ENCODE data around the gene MTA1. TPM values are rescaled to one million over a fixed set of nuclear protein-coding genes. Genes with fewer than 3 reads are reported as not detected.

Gene MTA1
- total and polyA plus RNA-seq, 4 donors, result 3.7 to 28.1 (median 21.0) TPM

- no peaks in the 10 kb centered on the region for H3K27me3 ChIP-seq (ENCODE audit: control insufficient read depth in 4 of 4, insufficient read depth in 4 of 4, low read length in 3 of 4)
- H3K4me3 ChIP-seq (ENCODE audit: low read depth in 1 of 3, low read length in 3 of 3), result no peak overlapping the region
- no peak overlapping the region for H3K9ac ChIP-seq (ENCODE audit: low read depth in 1 of 2, low read length in 2 of 2)
- no peak for DNase-seq (ENCODE audit: low spot score)
- H3K27ac ChIP-seq (ENCODE audit: low read depth in 1 of 2, low read length in 2 of 2), result no peak overlapping the region
- peaks cover 0 to 4% (median 2%) of the 10 kb centered on the region in 4 donors for H3K36me3 ChIP-seq (ENCODE audit: control insufficient read depth in 4 of 4, insufficient read depth in 3 of 4, low read depth in 1 of 4, low read length in 3 of 4)
- 97% methylated on average over 9 of the region's 9 CpGs for WGBS
- H3K4me1 ChIP-seq (ENCODE audit: control insufficient read depth in 4 of 4, insufficient read depth in 4 of 4, low read length in 3 of 4), result peaks cover 5 to 16% (median 10%) of the 10 kb centered on the region in 4 donors
- no peak for TF ChIP-seq SP1 (IDR thresholded peaks at IDR 0.05)
- TF ChIP-seq YY1 (IDR thresholded peaks at IDR 0.05), result no peak
- no peak for TF ChIP-seq EGR1 (IDR thresholded peaks at IDR 0.05; ENCODE audit: low read depth in 2 of 2)
- no peak for TF ChIP-seq ZBTB33 (IDR thresholded peaks at IDR 0.05)
- TF ChIP-seq REST (IDR thresholded peaks at IDR 0.05), result no peak
- no peak for TF ChIP-seq FOXA1 (IDR thresholded peaks at IDR 0.05)
- TF ChIP-seq RXRA (IDR thresholded peaks at IDR 0.05), result no peak
- TF ChIP-seq MAX (IDR thresholded peaks at IDR 0.05), result no peak
- no peak for TF ChIP-seq HNF4A (conservative IDR thresholded peaks at IDR 0.05)
- TF ChIP-seq CTCF (IDR thresholded peaks at IDR 0.05; ENCODE audit: low read depth, low read length, missing input control), result no peak
- H3K9me3 ChIP-seq (ENCODE audit: control insufficient read depth in 4 of 4, low read length in 3 of 4), result no peaks in the 10 kb centered on the region
Observed at GRCh38 chr14:105400016-105400415, 19.6 kb upstream of the MTA1 start.

- WGBS, result 98% methylated on average over 9 of the region's 9 CpGs
- DNase-seq (ENCODE audit: low spot score), result no peak
- no peak overlapping the region for H3K27ac ChIP-seq (ENCODE audit: low read depth in 1 of 2, low read length in 2 of 2)
- H3K4me1 ChIP-seq (ENCODE audit: control insufficient read depth in 4 of 4, insufficient read depth in 4 of 4, low read length in 3 of 4), result peaks cover 5 to 16% (median 10%) of the 10 kb centered on the region in 4 donors
- H3K9ac ChIP-seq (ENCODE audit: low read depth in 1 of 2, low read length in 2 of 2), result no peak overlapping the region
- H3K9me3 ChIP-seq (ENCODE audit: control insufficient read depth in 4 of 4, low read length in 3 of 4), result no peaks in the 10 kb centered on the region
- TF ChIP-seq ZBTB33 (IDR thresholded peaks at IDR 0.05), result no peak
- H3K36me3 ChIP-seq (ENCODE audit: control insufficient read depth in 4 of 4, insufficient read depth in 3 of 4, low read depth in 1 of 4, low read length in 3 of 4), result peaks cover 0 to 4% (median under 1%) of the 10 kb centered on the region in 4 donors
- no peaks in the 10 kb centered on the region for H3K27me3 ChIP-seq (ENCODE audit: control insufficient read depth in 4 of 4, insufficient read depth in 4 of 4, low read length in 3 of 4)
- H3K4me3 ChIP-seq (ENCODE audit: low read depth in 1 of 3, low read length in 3 of 3), result no peak overlapping the region
Observed at GRCh38 chr14:105401699-105402098, 17.9 kb upstream of the MTA1 start.
